ENCODE data around the gene GSTCD.
A peak's percentile ranks its signal among the peaks of the same experiment; 100 is the strongest.

The GSTCD gene

DNA sequence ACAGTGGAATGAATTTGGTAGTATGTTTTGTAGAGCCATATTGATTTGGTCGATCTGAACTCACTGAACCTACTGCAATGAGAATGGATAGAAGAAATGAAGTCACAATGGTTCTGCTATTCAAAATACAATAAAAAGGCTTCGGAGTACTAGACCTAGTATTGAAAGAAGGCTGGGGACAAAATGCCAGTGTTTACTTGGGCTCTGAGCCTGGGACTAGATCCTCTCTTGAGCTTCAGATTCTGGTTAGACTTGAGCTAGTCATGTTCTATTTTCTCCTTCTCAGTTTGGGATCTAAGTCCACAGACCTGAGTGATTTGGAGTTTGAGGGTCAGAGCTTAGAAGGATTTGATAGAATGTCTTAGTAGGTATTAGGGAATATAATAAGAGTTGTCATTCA lies 10.0 kb upstream of the GSTCD start:
- no peak overlapping the region for H3K4me3 ChIP-seq (replicated peaks in 1 of 2; ENCODE audit: low read depth in 2 of 2, low read length in 2 of 2)
- no peak for DNase-seq (ENCODE audit: low read depth in 2 of 2)
- TF ChIP-seq, protein P1, sequence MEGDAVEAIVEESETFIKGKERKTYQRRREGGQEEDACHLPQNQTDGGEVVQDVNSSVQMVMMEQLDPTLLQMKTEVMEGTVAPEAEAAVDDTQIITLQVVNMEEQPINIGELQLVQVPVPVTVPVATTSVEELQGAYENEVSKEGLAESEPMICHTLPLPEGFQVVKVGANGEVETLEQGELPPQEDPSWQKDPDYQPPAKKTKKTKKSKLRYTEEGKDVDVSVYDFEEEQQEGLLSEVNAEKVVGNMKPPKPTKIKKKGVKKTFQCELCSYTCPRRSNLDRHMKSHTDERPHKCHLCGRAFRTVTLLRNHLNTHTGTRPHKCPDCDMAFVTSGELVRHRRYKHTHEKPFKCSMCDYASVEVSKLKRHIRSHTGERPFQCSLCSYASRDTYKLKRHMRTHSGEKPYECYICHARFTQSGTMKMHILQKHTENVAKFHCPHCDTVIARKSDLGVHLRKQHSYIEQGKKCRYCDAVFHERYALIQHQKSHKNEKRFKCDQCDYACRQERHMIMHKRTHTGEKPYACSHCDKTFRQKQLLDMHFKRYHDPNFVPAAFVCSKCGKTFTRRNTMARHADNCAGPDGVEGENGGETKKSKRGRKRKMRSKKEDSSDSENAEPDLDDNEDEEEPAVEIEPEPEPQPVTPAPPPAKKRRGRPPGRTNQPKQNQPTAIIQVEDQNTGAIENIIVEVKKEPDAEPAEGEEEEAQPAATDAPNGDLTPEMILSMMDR (IDR thresholded peaks at IDR 0.05; ENCODE audit: low read depth, low read length), result no peak

- DNase-seq (ENCODE audit: low read depth in 2 of 2), result no peak
- peak overlapping the region; percentile 90 to 93 for H3K4me3 ChIP-seq (replicated peaks in 1 of 2; ENCODE audit: low read depth in 2 of 2, low read length in 2 of 2)
- TF ChIP-seq, protein P1 (IDR thresholded peaks at IDR 0.05; ENCODE audit: low read depth, low read length), result no peak
These were observed 803 bp upstream of the GSTCD start for GRCh38 chr4:105707782-105708180.

DNA sequence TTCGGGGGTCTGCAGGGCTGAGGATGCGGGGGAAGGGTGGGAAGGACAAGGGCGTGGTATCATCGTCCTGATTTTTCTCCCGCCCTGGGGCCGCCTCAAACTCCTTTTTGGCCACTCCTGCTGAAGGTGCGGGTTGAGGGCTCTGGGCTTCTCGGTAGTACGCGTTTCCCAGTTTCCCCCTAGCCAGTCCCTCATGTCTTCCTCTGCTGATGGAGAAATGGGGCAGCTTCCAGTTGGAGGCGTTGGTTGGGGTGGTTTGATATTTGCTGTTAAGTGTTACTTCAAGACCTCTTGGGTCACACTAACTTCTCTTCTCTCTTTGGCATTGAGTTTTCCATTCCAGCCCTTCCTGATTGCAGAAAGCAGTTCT lies 482 bp downstream of the GSTCD start:
- H3K4me3 ChIP-seq (replicated peaks in 1 of 2; ENCODE audit: low read depth in 2 of 2, low read length in 2 of 2), result peak overlapping the region; percentile 90 to 93
- TF ChIP-seq, protein P1 (IDR thresholded peaks at IDR 0.05; ENCODE audit: low read depth, low read length), result no peak
- DNase-seq (ENCODE audit: low read depth in 2 of 2), result peak; percentile 18 to 27

GRCh38 chr4:105710012-105710600 lies 1.5 kb downstream of the GSTCD start:
- DNase-seq (ENCODE audit: low read depth in 2 of 2), result no peak
- TF ChIP-seq, protein P1 (IDR thresholded peaks at IDR 0.05; ENCODE audit: low read depth, low read length), result no peak
- no peak overlapping the region for H3K4me3 ChIP-seq (replicated peaks in 1 of 2; ENCODE audit: low read depth in 2 of 2, low read length in 2 of 2)

GRCh38 chr4:105710678-105711077 lies 2.1 kb downstream of the GSTCD start:
- TF ChIP-seq, protein P1 (IDR thresholded peaks at IDR 0.05; ENCODE audit: low read depth, low read length), result no peak
- no peak overlapping the region for H3K4me3 ChIP-seq (replicated peaks in 1 of 2; ENCODE audit: low read depth in 2 of 2, low read length in 2 of 2)
- no peak for DNase-seq (ENCODE audit: low read depth in 2 of 2)

GRCh38 chr4:105712766-105713165 lies 4.2 kb downstream of the GSTCD start:
- no peak for DNase-seq (ENCODE audit: low read depth in 2 of 2)
- no peak overlapping the region for H3K4me3 ChIP-seq (replicated peaks in 1 of 2; ENCODE audit: low read depth in 2 of 2, low read length in 2 of 2)
- TF ChIP-seq, protein P1 (IDR thresholded peaks at IDR 0.05; ENCODE audit: low read depth, low read length), result no peak

DNA sequence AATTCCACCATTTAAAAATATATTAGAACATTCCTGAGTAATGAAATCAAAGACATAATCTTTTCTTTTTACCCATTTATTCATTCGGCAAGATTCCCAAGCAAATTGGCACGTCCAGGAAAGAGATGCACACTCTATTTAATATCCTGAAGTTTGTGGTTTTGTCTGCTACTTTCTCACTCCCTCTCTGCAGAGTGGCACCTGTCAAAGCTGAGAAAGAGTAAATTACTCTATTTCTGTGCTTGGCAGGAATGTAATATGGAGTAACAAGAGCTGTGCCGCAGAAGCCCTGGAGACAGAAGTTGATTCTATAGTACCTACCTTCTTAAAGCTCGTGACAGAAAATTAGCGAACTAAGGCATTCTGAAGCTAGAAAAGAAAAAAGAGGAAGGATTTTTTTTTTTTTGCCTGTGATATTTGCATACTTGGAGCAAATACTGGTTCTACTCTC lies 5.5 kb downstream of the GSTCD start:
- TF ChIP-seq, protein P1 (IDR thresholded peaks at IDR 0.05; ENCODE audit: low read depth, low read length), result no peak
- DNase-seq (ENCODE audit: low read depth in 2 of 2), result peak in 1 of 2 donors; percentile 29
- no peak overlapping the region for H3K4me3 ChIP-seq (replicated peaks in 1 of 2; ENCODE audit: low read depth in 2 of 2, low read length in 2 of 2)
